ENCODE measurements around the gene TRIM52. TPM values are rescaled to one million over a fixed set of nuclear protein-coding genes. Genes with fewer than 3 reads are reported as not detected.

TRIM52 gene
- total RNA-seq, 1 donor from 2014 or later = 8.5 TPM

GRCh38 chr5:181207214-181207959 lies 53.6 kb downstream of the TRIM52 start:
- TF ChIP-seq CTCF (IDR thresholded peaks at IDR 0.05; ENCODE audit: borderline replicate concordance) = no peak
- Histone ChIP-seq H3K9me3 (replicated peaks) (no peaks in the 10 kb centered on the region), H3K4me3 (peak overlapping the region; percentile 73), H3K27ac (replicated peaks) (peak overlapping the region; percentile 90), H3K36me3 (no peaks in the 10 kb centered on the region), H3K4me1 (peaks cover 51% of the 10 kb centered on the region), H3K27me3 (ENCODE audit: low read depth) (no peaks in the 10 kb centered on the region)
- peak; percentile 85 for DNase-seq
- intact Hi-C loops (cut with micrococcal nuclease) = no loop called here

GRCh38 chr5:181205761-181206649 lies 54.9 kb downstream of the TRIM52 start:
- no peaks in the 10 kb centered on the region for H3K27me3 ChIP-seq (ENCODE audit: low read depth)
- DNase-seq = no peak
- H3K4me1 ChIP-seq = peaks cover 40% of the 10 kb centered on the region
- intact Hi-C loops (cut with micrococcal nuclease) = no loop called here
- no peaks in the 10 kb centered on the region for H3K36me3 ChIP-seq
- no peaks in the 10 kb centered on the region for H3K9me3 ChIP-seq (replicated peaks)
- peak overlapping the region; percentile 90 for H3K27ac ChIP-seq (replicated peaks)
- TF ChIP-seq CTCF (IDR thresholded peaks at IDR 0.05; ENCODE audit: borderline replicate concordance) = no peak
- H3K4me3 ChIP-seq = peak overlapping the region; percentile 73

Small RNA genes lying within 50 kb of the gene (microRNA-seq; reads per million reads assigned to microRNA genes)
- not detected for gene MIR4638

Other genes starting within 250 kb of the TRIM52 start
- gene BTNL9, start 220.9 kb downstream of the TRIM52 start, total RNA-seq = 38.5 TPM
- not detected for gene OR2V1, start 130.0 kb downstream of the TRIM52 start, total RNA-seq
- gene OR2V2, start 113.6 kb downstream of the TRIM52 start, total RNA-seq = not detected
- 6.4 TPM for gene TRIM7, start 55.9 kb downstream of the TRIM52 start, total RNA-seq
- 26.4 TPM for gene TRIM41, start 37.9 kb downstream of the TRIM52 start, total RNA-seq
- 628 TPM for gene RACK1, start 17.2 kb downstream of the TRIM52 start, total RNA-seq
- gene OR4F3, start 106.1 kb upstream of the TRIM52 start, total RNA-seq = not detected

Data from left ventricle myocardium inferior (tissue), 1 donor.